Keratinocyte (primary cell): ENCODE data around the gene ELAVL1. TPM values are rescaled to one million over a fixed set of nuclear protein-coding genes. Genes with fewer than 3 reads are reported as not detected.
A peak's percentile ranks its signal among the peaks of the same experiment; 100 is the strongest.

Source experiments
- DNase-seq: peaks from one replicate; pipeline ENCODE4 v3.0.0-alpha.2; 2011; ENCODE audit warnings: low read depth, missing footprints, low spot score
- FAIRE-seq: peaks from 2 replicates; lab custom pipeline; 2011; peaks lifted over from hg19 to GRCh38; lab: Jason Lieb, UNC
- H2AFZ ChIP-seq: 2 replicates; pipeline ENCODE4 v1.6.0; 2012; ENCODE audit warnings: low read length, control low read depth, inconsistent platforms; ENCODE audit not compliant: control insufficient read depth
- H3K27ac ChIP-seq: 2 replicates; pipeline ENCODE4 v1.5.1; 2011; ENCODE audit warnings: low read length; ENCODE audit not compliant: control insufficient read depth, insufficient read depth
- H3K27me3 ChIP-seq: 3 replicates; pipeline ENCODE4 v1.6.0; 2011; ENCODE audit warnings: low read length; ENCODE audit not compliant: control insufficient read depth, insufficient read depth; ENCODE audit errors: extremely low read depth
- H3K36me3 ChIP-seq, 2 experiments: 2 replicates in 1 of 2; 3 replicates in 1 of 2; pipeline ENCODE4 v1.5.1; 2011; ENCODE audit warnings: low read length in 2 of 2, mild to moderate bottlenecking in 1 of 2; ENCODE audit not compliant: control insufficient read depth in 2 of 2, insufficient read depth in 2 of 2; ENCODE audit errors: extremely low read depth in 1 of 2
- H3K4me1 ChIP-seq: 3 replicates; pipeline ENCODE4 v1.5.1; 2011; ENCODE audit warnings: low read length; ENCODE audit not compliant: control insufficient read depth, insufficient read depth; ENCODE audit errors: extremely low read depth
- H3K4me2 ChIP-seq: 3 replicates; pipeline ENCODE4 v1.6.0; 2011; ENCODE audit warnings: low read depth, low read length; ENCODE audit not compliant: control insufficient read depth, insufficient read depth; ENCODE audit errors: extremely low read depth
- H3K4me3 ChIP-seq, 3 experiments: fragments of 200-600 bp in 1 of 3; sonication (generic) in 1 of 3; 2 replicates in 2 of 3; 3 replicates in 1 of 3; pipeline ENCODE4 v1.5.1; 2011 to 2016; ENCODE audit warnings: low read length in 3 of 3, mild to moderate bottlenecking in 3 of 3, control low read depth in 2 of 3, inconsistent platforms in 1 of 3, low read depth in 1 of 3, mixed read lengths in 1 of 3, mixed run types in 1 of 3, moderate library complexity in 1 of 3; ENCODE audit not compliant: control insufficient read depth in 2 of 3, insufficient read depth in 2 of 3; ENCODE audit errors: extremely low read depth in 1 of 3
- H3K79me2 ChIP-seq: 2 replicates; pipeline ENCODE4 v1.6.0; 2012; ENCODE audit warnings: low read length; ENCODE audit not compliant: control insufficient read depth, insufficient read depth
- H3K9ac ChIP-seq: 3 replicates; pipeline ENCODE4 v1.6.0; 2011; ENCODE audit warnings: low read length; ENCODE audit not compliant: control insufficient read depth, insufficient read depth; ENCODE audit errors: extremely low read depth
- H3K9me1 ChIP-seq: 3 replicates; pipeline ENCODE4 v1.6.0; 2011; ENCODE audit warnings: low read length; ENCODE audit not compliant: control insufficient read depth, insufficient read depth; ENCODE audit errors: extremely low read depth
- H3K9me3 ChIP-seq: 2 replicates; pipeline ENCODE4 v1.5.1; 2012; ENCODE audit warnings: low read depth, low read length; ENCODE audit not compliant: control insufficient read depth
- H4K20me1 ChIP-seq: 3 replicates; pipeline ENCODE4 v1.6.0; 2011; ENCODE audit warnings: low read length; ENCODE audit not compliant: control insufficient read depth, insufficient read depth; ENCODE audit errors: extremely low read depth
- CTCF ChIP-seq, 3 experiments: IDR thresholded peaks in 1 of 3; conservative IDR thresholded peaks in 1 of 3; optimal IDR thresholded peaks in 1 of 3; 2 replicates in 2 of 3; 3 replicates in 1 of 3; pipeline versions ENCODE3 to v1.5.1; 2011; ENCODE audit warnings: low read length in 3 of 3, mild to moderate bottlenecking in 3 of 3, moderate library complexity in 2 of 3, control low read depth in 1 of 3, inconsistent platforms in 1 of 3; ENCODE audit not compliant: insufficient read depth in 2 of 3; ENCODE audit errors: extremely low read depth in 1 of 3
- EZH2 ChIP-seq: IDR thresholded peaks from one replicate; pipeline ENCODE4 v1.6.1; 2012; ENCODE audit warnings: inconsistent platforms, mild to moderate bottlenecking, low read length, moderate library complexity
- dilution Hi-C: fragments of 300-500 bp; cut with MboI; formaldehyde crosslinking; loops from one replicate; pipeline ENCODE4 v1.7.0; 2020; ENCODE audit warnings: low sequenced_read_pairs; ENCODE audit not compliant: extremely low pct_ligation_motif_present
- polyA plus RNA-seq, 5 experiments: library from polyadenylated mRNA; depleted of rRNA in 3 of 5; stranded (reverse) in 3 of 5; stranded (forward) in 1 of 5; unstranded in 1 of 5; fragments of >200 nt; gene quantifications; 1 replicate in 1 of 5; 2 replicates in 3 of 5; 3 replicates in 1 of 5; pipeline versions ENCODE4 v1.2.1 to v1.2.3, GENCODE V29; 2011 to 2012; ENCODE audit warnings: missing spikeins in 2 of 5, low read depth in 1 of 5, low replicate concordance in 1 of 5

Gene ELAVL1
- polyA plus RNA-seq, 1 donor (not counting 4 experiments of a cell fraction or from before 2014, with no cell fraction given): 46.9 TPM

- Histone ChIP-seq H3K36me3 (peaks cover 12% of the 10 kb centered on the region in 2 experiments), H3K9me3 (no peaks in the 10 kb centered on the region), H3K27me3 (no peaks in the 10 kb centered on the region), H3K79me2 (no peaks in the 10 kb centered on the region), H3K9me1 (peaks cover 3% of the 10 kb centered on the region), H2AFZ (no peak within 1 kb of the TSS), H3K27ac (no peak within 1 kb of the TSS), H4K20me1 (no peaks in the 10 kb centered on the region), H3K9ac (no peak within 1 kb of the TSS), H3K4me3 (peak within 1 kb of the TSS in 2 of 3 experiments; percentile 33 to 49), H3K4me2 (peak within 1 kb of the TSS; percentile 62), H3K4me1 (peaks cover 30% of the 10 kb centered on the region)
- no peak for DNase-seq
- dilution Hi-C loops: no loop called here
- FAIRE-seq: no peak
- TF ChIP-seq EZH2: no peak
- no peak for TF ChIP-seq CTCF (optimal IDR thresholded peaks at IDR 0.05 in 1 of 3, IDR thresholded peaks at IDR 0.05 in 1 of 3, conservative IDR thresholded peaks at IDR 0.05 in 1 of 3; ENCODE audit: extremely low read depth in 1 of 3, insufficient read depth in 2 of 3, low read length in 3 of 3)
These were observed 79.3 kb downstream of the ELAVL1 start, which contains the start of gene CTXN1 for GRCh38 chr19:7926021-7926726. CTXN1 (minus strand) TSS chr19:7926135; CDS start chr19:7925538, 597 bp downstream.

- Histone ChIP-seq H3K27ac (no peak overlapping the region), H3K4me1 (peaks cover 31% of the 10 kb centered on the region)
- peak; percentile 29 for FAIRE-seq
These were observed 80.1 kb downstream of the ELAVL1 start for GRCh38 chr19:7925171-7925851.

More at GRCh38 chr19:7925171-7925851, 80.1 kb downstream of the ELAVL1 start:
- DNase-seq: no peak
- Histone ChIP-seq H3K9me3 (no peaks in the 10 kb centered on the region), H3K4me3 (peak overlapping the region in 2 of 3 experiments; percentile 33 to 49), H4K20me1 (no peaks in the 10 kb centered on the region), H2AFZ (no peak overlapping the region), H3K36me3 (peaks cover 5 to 8% of the 10 kb centered on the region in 2 experiments), H3K27me3 (no peaks in the 10 kb centered on the region), H3K79me2 (no peaks in the 10 kb centered on the region), H3K4me2 (peak overlapping the region; percentile 62), H3K9me1 (peaks cover 3% of the 10 kb centered on the region), H3K9ac (no peak overlapping the region)
- TF ChIP-seq CTCF (optimal IDR thresholded peaks at IDR 0.05 in 1 of 3, IDR thresholded peaks at IDR 0.05 in 1 of 3, conservative IDR thresholded peaks at IDR 0.05 in 1 of 3; ENCODE audit: extremely low read depth in 1 of 3, insufficient read depth in 2 of 3, low read length in 3 of 3) (peak; percentile 58 to 92 (median 83)), EZH2 (no peak)
- dilution Hi-C loops: no loop called here
